ENCODE results near the gene CEP70.

DNA sequence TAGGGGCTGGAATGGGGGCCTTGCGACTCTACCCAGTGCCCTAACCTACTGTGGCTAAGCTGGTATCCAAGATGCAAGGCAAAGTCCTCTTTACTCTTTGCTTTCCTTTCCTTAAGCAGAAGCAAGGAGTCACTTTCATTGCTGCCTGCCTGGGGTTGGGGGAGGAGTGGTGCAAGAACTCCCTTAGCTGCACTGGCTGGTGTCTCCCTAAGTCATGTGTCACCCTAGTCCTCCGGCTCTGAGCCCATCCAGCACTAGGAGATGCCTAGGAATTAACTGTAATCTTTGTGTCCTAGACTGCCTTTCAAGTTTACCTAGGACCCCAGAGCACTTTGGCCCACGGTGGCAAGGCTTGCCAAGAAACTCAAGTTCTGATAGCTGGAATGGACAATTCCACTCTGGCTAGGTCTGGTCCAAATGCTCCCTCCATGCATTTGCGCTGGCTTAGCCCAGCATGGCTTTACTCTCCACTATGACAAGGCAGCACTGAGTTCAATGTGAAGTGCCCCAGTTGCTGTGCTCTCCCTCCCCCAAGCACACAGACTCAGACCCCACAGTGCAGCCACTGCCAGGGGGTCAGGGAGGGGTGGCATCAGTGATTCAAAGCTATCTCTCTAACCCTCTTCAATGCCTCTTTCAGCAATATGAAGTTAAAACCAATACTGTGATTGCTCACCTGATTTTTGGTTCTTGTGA lies 100.9 kb downstream of the CEP70 start:
- TF ChIP-seq, protein P1, sequence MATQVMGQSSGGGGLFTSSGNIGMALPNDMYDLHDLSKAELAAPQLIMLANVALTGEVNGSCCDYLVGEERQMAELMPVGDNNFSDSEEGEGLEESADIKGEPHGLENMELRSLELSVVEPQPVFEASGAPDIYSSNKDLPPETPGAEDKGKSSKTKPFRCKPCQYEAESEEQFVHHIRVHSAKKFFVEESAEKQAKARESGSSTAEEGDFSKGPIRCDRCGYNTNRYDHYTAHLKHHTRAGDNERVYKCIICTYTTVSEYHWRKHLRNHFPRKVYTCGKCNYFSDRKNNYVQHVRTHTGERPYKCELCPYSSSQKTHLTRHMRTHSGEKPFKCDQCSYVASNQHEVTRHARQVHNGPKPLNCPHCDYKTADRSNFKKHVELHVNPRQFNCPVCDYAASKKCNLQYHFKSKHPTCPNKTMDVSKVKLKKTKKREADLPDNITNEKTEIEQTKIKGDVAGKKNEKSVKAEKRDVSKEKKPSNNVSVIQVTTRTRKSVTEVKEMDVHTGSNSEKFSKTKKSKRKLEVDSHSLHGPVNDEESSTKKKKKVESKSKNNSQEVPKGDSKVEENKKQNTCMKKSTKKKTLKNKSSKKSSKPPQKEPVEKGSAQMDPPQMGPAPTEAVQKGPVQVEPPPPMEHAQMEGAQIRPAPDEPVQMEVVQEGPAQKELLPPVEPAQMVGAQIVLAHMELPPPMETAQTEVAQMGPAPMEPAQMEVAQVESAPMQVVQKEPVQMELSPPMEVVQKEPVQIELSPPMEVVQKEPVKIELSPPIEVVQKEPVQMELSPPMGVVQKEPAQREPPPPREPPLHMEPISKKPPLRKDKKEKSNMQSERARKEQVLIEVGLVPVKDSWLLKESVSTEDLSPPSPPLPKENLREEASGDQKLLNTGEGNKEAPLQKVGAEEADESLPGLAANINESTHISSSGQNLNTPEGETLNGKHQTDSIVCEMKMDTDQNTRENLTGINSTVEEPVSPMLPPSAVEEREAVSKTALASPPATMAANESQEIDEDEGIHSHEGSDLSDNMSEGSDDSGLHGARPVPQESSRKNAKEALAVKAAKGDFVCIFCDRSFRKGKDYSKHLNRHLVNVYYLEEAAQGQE (IDR thresholded peaks at IDR 0.05; ENCODE audit: insufficient read depth in 1 of 2, low read depth in 2 of 2, low read length in 1 of 2), result no peak
- TF ChIP-seq, protein P2, sequence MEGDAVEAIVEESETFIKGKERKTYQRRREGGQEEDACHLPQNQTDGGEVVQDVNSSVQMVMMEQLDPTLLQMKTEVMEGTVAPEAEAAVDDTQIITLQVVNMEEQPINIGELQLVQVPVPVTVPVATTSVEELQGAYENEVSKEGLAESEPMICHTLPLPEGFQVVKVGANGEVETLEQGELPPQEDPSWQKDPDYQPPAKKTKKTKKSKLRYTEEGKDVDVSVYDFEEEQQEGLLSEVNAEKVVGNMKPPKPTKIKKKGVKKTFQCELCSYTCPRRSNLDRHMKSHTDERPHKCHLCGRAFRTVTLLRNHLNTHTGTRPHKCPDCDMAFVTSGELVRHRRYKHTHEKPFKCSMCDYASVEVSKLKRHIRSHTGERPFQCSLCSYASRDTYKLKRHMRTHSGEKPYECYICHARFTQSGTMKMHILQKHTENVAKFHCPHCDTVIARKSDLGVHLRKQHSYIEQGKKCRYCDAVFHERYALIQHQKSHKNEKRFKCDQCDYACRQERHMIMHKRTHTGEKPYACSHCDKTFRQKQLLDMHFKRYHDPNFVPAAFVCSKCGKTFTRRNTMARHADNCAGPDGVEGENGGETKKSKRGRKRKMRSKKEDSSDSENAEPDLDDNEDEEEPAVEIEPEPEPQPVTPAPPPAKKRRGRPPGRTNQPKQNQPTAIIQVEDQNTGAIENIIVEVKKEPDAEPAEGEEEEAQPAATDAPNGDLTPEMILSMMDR (IDR thresholded peaks at IDR 0.05), result no peak
- TF ChIP-seq POLR2AphosphoS5 (IDR thresholded peaks at IDR 0.05; ENCODE audit: low read depth, low read length), result no peak
